Measurements from ENCODE around the gene P4HTM.
"Not testable (repeated sequence)": the region's sequence is repeated elsewhere in the genome, so short reads cannot be mapped to it uniquely, and the experiment has no call there.

The P4HTM gene

GRCh38 chr3:49008627-49009026 lies 18.6 kb downstream of the P4HTM start:
- not testable (repeated sequence) for DNase-seq (ENCODE audit: low spot score)

- no peak for DNase-seq (ENCODE audit: low spot score)
Observed at GRCh38 chr3:49009396-49009795, 19.4 kb downstream of the P4HTM start.

DNA sequence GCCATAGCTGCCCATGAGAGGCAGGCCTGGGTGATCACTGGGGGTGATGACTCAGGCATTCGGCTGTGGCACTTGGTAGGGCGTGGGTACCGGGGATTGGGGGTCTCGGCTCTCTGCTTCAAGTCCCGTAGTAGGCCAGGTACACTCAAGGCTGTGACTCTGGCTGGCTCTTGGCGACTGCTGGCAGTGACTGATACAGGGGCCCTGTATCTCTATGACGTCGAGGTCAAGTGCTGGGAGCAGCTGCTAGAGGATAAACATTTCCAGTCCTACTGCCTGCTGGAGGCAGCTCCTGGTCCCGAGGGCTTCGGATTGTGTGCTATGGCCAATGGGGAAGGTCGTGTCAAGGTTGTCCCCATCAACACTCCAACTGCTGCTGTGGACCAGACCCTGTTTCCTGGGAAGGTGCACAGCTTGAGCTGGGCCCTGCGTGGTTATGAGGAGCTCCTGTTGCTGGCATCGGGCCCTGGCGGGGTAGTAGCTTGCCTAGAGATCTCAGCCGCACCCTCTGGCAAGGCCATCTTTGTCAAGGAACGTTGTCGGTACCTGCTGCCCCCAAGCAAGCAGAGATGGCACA lies 22.5 kb downstream of the P4HTM start:
- no peak for DNase-seq (ENCODE audit: low spot score)

GRCh38 chr3:49013113-49013737 lies 23.2 kb downstream of the P4HTM start:
- no peak for DNase-seq (ENCODE audit: low spot score)

DNA sequence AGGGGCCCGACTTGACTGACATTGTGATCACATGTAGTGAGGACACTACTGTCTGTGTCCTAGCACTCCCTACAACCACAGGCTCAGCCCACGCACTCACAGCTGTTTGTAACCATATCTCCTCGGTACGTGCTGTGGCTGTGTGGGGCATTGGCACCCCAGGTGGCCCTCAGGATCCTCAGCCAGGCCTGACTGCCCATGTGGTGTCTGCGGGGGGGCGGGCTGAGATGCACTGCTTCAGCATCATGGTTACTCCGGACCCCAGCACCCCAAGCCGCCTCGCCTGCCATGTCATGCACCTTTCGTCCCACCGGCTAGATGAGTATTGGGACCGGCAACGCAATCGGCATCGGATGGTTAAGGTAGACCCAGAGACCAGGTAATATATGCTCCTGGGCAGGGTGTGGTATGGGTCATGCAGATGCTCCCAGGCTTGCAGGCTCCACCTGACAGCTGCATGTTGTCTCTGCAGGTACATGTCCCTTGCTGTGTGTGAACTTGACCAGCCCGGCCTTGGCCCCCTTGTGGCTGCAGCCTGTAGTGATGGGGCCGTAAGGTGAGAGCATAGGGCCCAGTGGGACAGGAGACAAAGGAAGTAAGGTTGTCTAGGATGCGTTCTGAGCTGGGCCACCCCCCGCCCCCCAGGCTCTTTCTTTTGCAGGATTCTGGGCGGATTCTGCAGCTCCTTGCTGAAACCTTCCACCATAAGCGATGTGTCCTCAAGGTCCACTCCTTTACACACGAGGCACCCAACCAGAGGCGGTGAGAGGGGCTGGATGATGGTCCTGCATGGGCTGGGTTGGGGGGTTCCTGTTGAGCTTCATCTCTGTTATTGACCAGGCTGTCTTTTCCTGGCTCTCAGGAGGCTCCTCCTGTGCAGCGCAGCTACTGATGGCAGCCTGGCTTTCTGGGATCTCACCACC lies 24.0 kb downstream of the P4HTM start:
- peak; percentile 51 for DNase-seq (ENCODE audit: low spot score)

DNA sequence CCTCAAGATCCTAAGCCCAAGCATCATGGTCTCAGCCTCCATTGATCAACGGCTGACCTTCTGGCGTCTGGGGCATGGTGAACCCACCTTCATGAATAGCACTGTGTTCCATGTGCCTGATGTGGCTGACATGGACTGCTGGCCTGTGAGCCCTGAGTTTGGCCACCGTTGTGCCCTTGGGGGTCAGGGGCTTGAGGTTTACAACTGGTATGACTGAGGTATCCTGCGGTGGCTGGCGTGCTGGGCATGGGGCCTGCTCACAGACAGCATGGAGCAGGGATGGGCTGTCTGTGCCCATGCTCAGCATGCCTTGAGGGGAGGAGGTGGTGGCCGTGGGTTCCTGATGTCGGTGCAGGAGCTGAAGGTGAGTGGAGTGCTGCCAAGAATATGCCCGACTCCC lies 25.0 kb downstream of the P4HTM start:
- no peak for DNase-seq (ENCODE audit: low spot score)

GRCh38 chr3:49015765-49016164 lies 25.7 kb downstream of the P4HTM start:
- DNase-seq (ENCODE audit: low spot score), result no peak

- DNase-seq (ENCODE audit: low spot score), result no peak
Observed at GRCh38 chr3:49016414-49017228, 26.6 kb downstream of the P4HTM start.

- no peak for DNase-seq (ENCODE audit: low spot score)
Observed at GRCh38 chr3:49017229-49017970, 27.4 kb downstream of the P4HTM start.

GRCh38 chr3:49017971-49018706 lies 28.1 kb downstream of the P4HTM start, which contains the start of gene DALRD3:
DALRD3 (minus strand) TSS chr3:49018580; CDS start chr3:49018564, 16 bp downstream.
- peak; percentile 76 for DNase-seq (ENCODE audit: low spot score)

GRCh38 chr3:49018707-49019006 lies 28.6 kb downstream of the P4HTM start:
- DNase-seq (ENCODE audit: low spot score), result no peak

GRCh38 chr3:49019941-49020329 lies 29.9 kb downstream of the P4HTM start:
- no peak for DNase-seq (ENCODE audit: low spot score)

GRCh38 chr3:49020330-49021212 lies 30.5 kb downstream of the P4HTM start:
- DNase-seq (ENCODE audit: low spot score), result peak; percentile 47

DNA sequence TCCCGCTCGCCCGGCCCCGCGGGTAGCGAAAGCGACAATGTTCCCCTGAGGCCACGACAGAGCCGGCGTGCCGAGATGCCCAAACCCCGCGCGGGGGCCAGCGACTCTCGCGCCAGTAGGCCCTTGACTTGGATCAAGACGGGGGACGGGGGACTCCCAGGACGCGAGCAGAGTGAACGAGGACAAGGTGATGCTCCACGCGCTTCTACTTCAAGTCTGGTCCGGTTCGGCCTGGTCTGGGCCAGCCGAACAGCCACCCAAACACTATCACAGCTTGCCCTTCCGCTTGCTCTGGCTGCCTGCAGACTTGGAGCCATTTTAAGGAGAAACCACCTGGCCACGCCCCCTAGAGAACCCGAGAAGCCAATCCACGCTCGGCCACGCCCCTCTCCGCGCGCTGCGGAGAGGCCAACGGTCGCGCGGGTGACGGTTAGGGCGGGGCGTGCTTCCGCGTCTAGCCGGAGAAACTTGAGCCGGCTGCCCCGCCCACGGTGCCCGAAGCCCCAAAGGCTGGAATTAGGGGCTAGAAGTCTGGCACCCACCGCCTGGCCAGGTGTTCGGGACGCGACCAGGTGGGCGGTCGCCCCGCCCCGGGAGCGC lies 31.3 kb downstream of the P4HTM start:
- DNase-seq (ENCODE audit: low spot score), result peak; percentile 98

GRCh38 chr3:49021813-49022687 lies 32.0 kb downstream of the P4HTM start, which contains the start of gene NDUFAF3:
NDUFAF3 (plus strand) TSS chr3:49022121; CDS start chr3:49022145, 24 bp downstream.
- DNase-seq (ENCODE audit: low spot score), result peak; percentile 95

- no peak for DNase-seq (ENCODE audit: low spot score)
Observed at GRCh38 chr3:49022688-49023171, 32.7 kb downstream of the P4HTM start.

GRCh38 chr3:49023775-49024174 lies 33.7 kb downstream of the P4HTM start:
- DNase-seq (ENCODE audit: low spot score), result no peak

DNA sequence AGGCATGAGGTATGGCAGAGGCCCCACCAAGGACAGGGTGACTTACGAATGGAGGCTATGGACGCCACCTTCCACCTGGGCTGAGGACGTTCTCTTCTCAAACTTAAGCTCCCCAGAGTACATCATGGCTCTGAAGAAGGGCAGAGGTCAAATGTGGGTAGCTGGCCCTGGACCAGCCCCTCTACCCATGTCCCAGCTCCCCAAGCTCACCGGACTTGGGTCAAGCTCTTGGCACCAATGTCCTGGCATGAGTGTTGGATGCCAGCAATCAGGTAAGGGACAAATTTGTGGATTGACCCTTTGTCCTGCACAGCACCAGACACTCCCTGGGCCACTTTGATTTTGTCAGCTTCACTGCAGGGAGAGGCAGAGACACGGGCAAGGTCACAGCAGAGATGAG lies 34.4 kb downstream of the P4HTM start:
- DNase-seq (ENCODE audit: low spot score), result no peak
